ENCODE results near the gene TAC4. TPM values are rescaled to one million over a fixed set of nuclear protein-coding genes. Genes with fewer than 3 reads are reported as not detected.

TAC4 gene
- total RNA-seq, 2 donors from 2014 or later: 1.5 to 3.2 TPM

DNA sequence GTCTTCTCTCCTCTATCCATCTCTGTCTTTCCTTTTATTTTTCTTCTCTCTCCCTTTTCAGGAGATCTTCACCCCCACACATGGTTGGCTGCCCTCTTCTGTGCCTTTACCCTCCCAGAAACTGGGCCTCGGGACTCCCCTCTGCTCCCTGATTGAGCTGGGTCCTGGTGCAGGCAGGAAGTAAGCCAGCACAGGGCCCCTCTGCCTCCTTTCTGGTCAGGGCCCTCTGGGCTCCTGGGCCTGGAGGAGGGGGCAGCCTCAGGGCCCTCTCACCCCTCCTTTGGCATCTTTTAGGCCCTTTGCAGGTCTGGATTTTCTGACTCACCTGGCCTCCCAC, 21.1 kb upstream of the TAC4 start:
- 64% methylated on average over 1 of the region's 1 CpG; no CpG with 5 or more reads in 1 of the 2 experiments for WGBS, 2 experiments (ENCODE audit: insufficient coverage in 1 of 2, insufficient read length in 1 of 2)
- Histone ChIP-seq H3K4me3 (ENCODE audit: low read length) (no peak overlapping the region), H3K36me3 (ENCODE audit: control insufficient read depth, insufficient read depth, low read length) (no peaks in the 10 kb centered on the region), H3K9ac (ENCODE audit: extremely low read depth, low read length, poor library complexity, severe bottlenecking) (no peak overlapping the region), H3K27ac (ENCODE audit: low read depth, low read length) (no peak overlapping the region), H3K27me3 (ENCODE audit: control insufficient read depth, insufficient read depth, low read length, poor library complexity, severe bottlenecking) (no peaks in the 10 kb centered on the region), H3K9me3 (ENCODE audit: control insufficient read depth, low read length) (no peaks in the 10 kb centered on the region), H3K4me1 (ENCODE audit: control insufficient read depth, insufficient read depth, low read length) (peaks cover 13% of the 10 kb centered on the region)
- Mint-ChIP-seq H3K4me1 (peaks cover 32% of the 10 kb centered on the region), H3K27me3 (ENCODE audit: insufficient read depth) (no peaks in the 10 kb centered on the region), H3K4me3 (no peak overlapping the region), H3K36me3 (ENCODE audit: low read depth) (no peaks in the 10 kb centered on the region), H3K9me3 (no peaks in the 10 kb centered on the region), H3K27ac (no peak overlapping the region)
- DNase-seq: no peak
- TF ChIP-seq, protein P1, sequence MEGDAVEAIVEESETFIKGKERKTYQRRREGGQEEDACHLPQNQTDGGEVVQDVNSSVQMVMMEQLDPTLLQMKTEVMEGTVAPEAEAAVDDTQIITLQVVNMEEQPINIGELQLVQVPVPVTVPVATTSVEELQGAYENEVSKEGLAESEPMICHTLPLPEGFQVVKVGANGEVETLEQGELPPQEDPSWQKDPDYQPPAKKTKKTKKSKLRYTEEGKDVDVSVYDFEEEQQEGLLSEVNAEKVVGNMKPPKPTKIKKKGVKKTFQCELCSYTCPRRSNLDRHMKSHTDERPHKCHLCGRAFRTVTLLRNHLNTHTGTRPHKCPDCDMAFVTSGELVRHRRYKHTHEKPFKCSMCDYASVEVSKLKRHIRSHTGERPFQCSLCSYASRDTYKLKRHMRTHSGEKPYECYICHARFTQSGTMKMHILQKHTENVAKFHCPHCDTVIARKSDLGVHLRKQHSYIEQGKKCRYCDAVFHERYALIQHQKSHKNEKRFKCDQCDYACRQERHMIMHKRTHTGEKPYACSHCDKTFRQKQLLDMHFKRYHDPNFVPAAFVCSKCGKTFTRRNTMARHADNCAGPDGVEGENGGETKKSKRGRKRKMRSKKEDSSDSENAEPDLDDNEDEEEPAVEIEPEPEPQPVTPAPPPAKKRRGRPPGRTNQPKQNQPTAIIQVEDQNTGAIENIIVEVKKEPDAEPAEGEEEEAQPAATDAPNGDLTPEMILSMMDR (conservative IDR thresholded peaks at IDR 0.05): no peak

DNA sequence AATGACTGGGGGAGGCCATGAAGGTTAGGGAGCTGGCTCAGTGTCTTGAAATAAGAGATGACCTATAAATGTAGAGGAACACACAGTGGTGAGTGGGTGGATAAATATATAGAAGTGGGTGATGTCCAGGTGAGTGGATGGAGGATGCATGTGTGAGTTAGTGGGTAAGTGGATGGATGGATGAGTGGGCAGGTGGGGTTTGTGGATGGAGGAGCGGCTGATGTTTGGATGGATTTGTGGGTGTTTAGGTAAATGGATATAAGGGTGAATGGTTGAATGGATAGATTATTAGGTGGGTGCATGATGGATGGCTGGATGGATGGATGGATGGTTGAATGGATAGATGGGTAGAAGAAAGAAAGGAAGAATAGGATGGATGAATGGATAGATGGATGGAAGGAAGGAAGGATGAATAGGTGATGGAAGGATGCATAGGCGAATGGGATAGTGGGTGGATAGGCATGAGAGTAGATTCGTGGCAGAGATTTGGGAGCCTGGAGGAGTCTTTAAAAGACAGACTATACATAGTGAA, 19.1 kb upstream of the TAC4 start:
- Histone ChIP-seq H3K4me3 (ENCODE audit: low read length) (no peak overlapping the region), H3K27ac (ENCODE audit: low read depth, low read length) (no peak overlapping the region), H3K27me3 (ENCODE audit: control insufficient read depth, insufficient read depth, low read length, poor library complexity, severe bottlenecking) (no peaks in the 10 kb centered on the region), H3K36me3 (ENCODE audit: control insufficient read depth, insufficient read depth, low read length) (no peaks in the 10 kb centered on the region), H3K9me3 (ENCODE audit: control insufficient read depth, low read length) (no peaks in the 10 kb centered on the region), H3K9ac (ENCODE audit: extremely low read depth, low read length, poor library complexity, severe bottlenecking) (no peak overlapping the region), H3K4me1 (ENCODE audit: control insufficient read depth, insufficient read depth, low read length) (peaks cover 13% of the 10 kb centered on the region)
- Mint-ChIP-seq H3K36me3 (ENCODE audit: low read depth) (no peaks in the 10 kb centered on the region), H3K9me3 (no peaks in the 10 kb centered on the region), H3K27ac (no peak overlapping the region), H3K27me3 (ENCODE audit: insufficient read depth) (no peaks in the 10 kb centered on the region), H3K4me1 (peaks cover 26% of the 10 kb centered on the region), H3K4me3 (no peak overlapping the region)
- no peak for DNase-seq
- TF ChIP-seq, protein P1 (conservative IDR thresholded peaks at IDR 0.05): no peak
- WGBS, 2 experiments (ENCODE audit: insufficient coverage in 1 of 2, insufficient read length in 1 of 2): 89 to 100% methylated on average over 1 to 2 of the region's 3 CpGs

DNA sequence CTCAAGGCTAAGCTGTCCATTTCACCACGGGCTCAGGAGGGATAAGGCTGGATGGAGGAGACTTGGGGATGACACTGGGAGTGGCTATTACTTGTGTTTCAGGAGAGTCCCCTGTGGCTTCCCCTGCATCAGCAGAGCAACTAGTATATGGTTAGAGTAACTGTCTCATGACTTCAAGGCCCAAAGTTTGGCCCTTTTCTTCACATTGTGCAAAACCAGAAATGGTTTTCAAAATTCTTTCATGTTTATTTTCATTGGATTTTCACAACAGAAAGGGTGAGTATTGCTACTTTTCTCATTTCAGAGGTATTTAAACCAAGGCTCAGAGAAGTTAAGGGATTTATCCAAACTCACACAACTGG, 18.1 kb upstream of the TAC4 start:
- 0 to 13% methylated on average over 1 of the region's 1 CpG for WGBS, 2 experiments (ENCODE audit: insufficient coverage in 1 of 2, insufficient read length in 1 of 2)
- Histone ChIP-seq H3K4me1 (ENCODE audit: control insufficient read depth, insufficient read depth, low read length) (peaks cover 13% of the 10 kb centered on the region), H3K9ac (ENCODE audit: extremely low read depth, low read length, poor library complexity, severe bottlenecking) (peak overlapping the region; percentile 66), H3K4me3 (ENCODE audit: low read length) (no peak overlapping the region), H3K27me3 (ENCODE audit: control insufficient read depth, insufficient read depth, low read length, poor library complexity, severe bottlenecking) (no peaks in the 10 kb centered on the region), H3K27ac (ENCODE audit: low read depth, low read length) (no peak overlapping the region), H3K36me3 (ENCODE audit: control insufficient read depth, insufficient read depth, low read length) (no peaks in the 10 kb centered on the region), H3K9me3 (ENCODE audit: control insufficient read depth, low read length) (no peaks in the 10 kb centered on the region)
- peaks cover 30% of the 10 kb centered on the region for H3K4me1 Mint-ChIP-seq
- H3K27me3 Mint-ChIP-seq (ENCODE audit: insufficient read depth): no peaks in the 10 kb centered on the region
- DNase-seq: no peak
- peak overlapping the region; percentile 97 for H3K27ac Mint-ChIP-seq
- no peaks in the 10 kb centered on the region for H3K36me3 Mint-ChIP-seq (ENCODE audit: low read depth)
- no peaks in the 10 kb centered on the region for H3K9me3 Mint-ChIP-seq
- TF ChIP-seq, protein P1 (conservative IDR thresholded peaks at IDR 0.05): no peak
- peak overlapping the region; percentile 37 for H3K4me3 Mint-ChIP-seq

Measured in endodermal cell (in vitro differentiated cells).